ENCODE results near the gene BCAS3.
A peak's percentile ranks its signal among the peaks of the same experiment; 100 is the strongest.

DNA sequence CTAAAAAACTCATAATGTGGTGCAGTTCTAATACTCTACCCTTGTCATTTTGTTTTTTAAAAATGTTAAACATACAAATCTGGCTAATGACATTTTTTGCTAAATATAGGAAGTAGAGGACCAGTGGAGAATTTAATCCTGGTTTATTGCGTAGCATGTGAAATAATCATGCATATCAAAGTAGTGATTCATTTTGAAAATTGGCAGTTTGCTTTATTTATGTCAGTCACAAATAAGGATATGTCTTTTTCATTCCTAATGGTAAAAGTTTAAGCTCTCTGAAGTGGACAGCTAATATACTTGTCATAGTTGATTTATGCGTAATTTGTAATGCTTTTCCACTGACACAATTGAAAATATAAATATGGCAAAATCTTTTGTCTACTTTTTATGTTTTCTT lies 224.2 kb downstream of the BCAS3 start:
- no peak for TF ChIP-seq ZFP30 (CRISPR knock-in tag; IDR thresholded peaks at IDR 0.05)
- no peak for TF ChIP-seq BACH2 (CRISPR knock-in tag; IDR thresholded peaks at IDR 0.05; ENCODE audit: borderline replicate concordance)
- TF ChIP-seq OSR1 (CRISPR knock-in tag; IDR thresholded peaks at IDR 0.05), result no peak
- TF ChIP-seq, protein P1, sequence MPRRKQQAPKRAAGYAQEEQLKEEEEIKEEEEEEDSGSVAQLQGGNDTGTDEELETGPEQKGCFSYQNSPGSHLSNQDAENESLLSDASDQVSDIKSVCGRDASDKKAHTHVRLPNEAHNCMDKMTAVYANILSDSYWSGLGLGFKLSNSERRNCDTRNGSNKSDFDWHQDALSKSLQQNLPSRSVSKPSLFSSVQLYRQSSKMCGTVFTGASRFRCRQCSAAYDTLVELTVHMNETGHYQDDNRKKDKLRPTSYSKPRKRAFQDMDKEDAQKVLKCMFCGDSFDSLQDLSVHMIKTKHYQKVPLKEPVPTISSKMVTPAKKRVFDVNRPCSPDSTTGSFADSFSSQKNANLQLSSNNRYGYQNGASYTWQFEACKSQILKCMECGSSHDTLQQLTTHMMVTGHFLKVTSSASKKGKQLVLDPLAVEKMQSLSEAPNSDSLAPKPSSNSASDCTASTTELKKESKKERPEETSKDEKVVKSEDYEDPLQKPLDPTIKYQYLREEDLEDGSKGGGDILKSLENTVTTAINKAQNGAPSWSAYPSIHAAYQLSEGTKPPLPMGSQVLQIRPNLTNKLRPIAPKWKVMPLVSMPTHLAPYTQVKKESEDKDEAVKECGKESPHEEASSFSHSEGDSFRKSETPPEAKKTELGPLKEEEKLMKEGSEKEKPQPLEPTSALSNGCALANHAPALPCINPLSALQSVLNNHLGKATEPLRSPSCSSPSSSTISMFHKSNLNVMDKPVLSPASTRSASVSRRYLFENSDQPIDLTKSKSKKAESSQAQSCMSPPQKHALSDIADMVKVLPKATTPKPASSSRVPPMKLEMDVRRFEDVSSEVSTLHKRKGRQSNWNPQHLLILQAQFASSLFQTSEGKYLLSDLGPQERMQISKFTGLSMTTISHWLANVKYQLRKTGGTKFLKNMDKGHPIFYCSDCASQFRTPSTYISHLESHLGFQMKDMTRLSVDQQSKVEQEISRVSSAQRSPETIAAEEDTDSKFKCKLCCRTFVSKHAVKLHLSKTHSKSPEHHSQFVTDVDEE (CRISPR knock-in tag; IDR thresholded peaks at IDR 0.05), result no peak
- TF ChIP-seq ZFP3 (CRISPR knock-in tag; IDR thresholded peaks at IDR 0.05), result no peak
- TF ChIP-seq GLIS3 (CRISPR knock-in tag; IDR thresholded peaks at IDR 0.05), result no peak
- TF ChIP-seq TCF4 (CRISPR knock-in tag; IDR thresholded peaks at IDR 0.05; ENCODE audit: borderline replicate concordance), result no peak
- TF ChIP-seq RARB (CRISPR knock-in tag; IDR thresholded peaks at IDR 0.05), result no peak
- TF ChIP-seq TOX (CRISPR knock-in tag; IDR thresholded peaks at IDR 0.05; ENCODE audit: borderline replicate concordance), result peak; percentile 90; the same call in 1 of the 2 replicates
- TF ChIP-seq, protein P2, sequence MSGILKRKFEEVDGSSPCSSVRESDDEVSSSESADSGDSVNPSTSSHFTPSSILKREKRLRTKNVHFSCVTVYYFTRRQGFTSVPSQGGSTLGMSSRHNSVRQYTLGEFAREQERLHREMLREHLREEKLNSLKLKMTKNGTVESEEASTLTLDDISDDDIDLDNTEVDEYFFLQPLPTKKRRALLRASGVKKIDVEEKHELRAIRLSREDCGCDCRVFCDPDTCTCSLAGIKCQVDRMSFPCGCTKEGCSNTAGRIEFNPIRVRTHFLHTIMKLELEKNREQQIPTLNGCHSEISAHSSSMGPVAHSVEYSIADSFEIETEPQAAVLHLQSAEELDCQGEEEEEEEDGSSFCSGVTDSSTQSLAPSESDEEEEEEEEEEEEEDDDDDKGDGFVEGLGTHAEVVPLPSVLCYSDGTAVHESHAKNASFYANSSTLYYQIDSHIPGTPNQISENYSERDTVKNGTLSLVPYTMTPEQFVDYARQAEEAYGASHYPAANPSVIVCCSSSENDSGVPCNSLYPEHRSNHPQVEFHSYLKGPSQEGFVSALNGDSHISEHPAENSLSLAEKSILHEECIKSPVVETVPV (CRISPR knock-in tag; IDR thresholded peaks at IDR 0.05), result no peak
- TF ChIP-seq ZC3H10 (CRISPR knock-in tag; IDR thresholded peaks at IDR 0.05), result peak; percentile 89; the same call in 1 of the 2 replicates
- TF ChIP-seq CREB5 (CRISPR knock-in tag; IDR thresholded peaks at IDR 0.05; ENCODE audit: low read depth), result peak; percentile 91
- TF ChIP-seq PATZ1 (CRISPR knock-in tag; IDR thresholded peaks at IDR 0.05; ENCODE audit: borderline replicate concordance), result no peak
- no peak for TF ChIP-seq ZNF565 (CRISPR knock-in tag; conservative IDR thresholded peaks at IDR 0.05; ENCODE audit: low read depth)
